Colonic mucosa (tissue), 4 donors: ENCODE measurements around the gene SNN. TPM values are rescaled to one million over a fixed set of nuclear protein-coding genes. Genes with fewer than 3 reads are reported as not detected.

ENCODE experiments used
- DNase-seq: peaks from one replicate; pipeline ENCODE4 v3.0.0-alpha.2; 2020
- H3K27ac ChIP-seq: fragments of 200-600 bp; one replicate; pipeline ENCODE4 v1.8.0; 2021
- H3K27me3 ChIP-seq: fragments of 200-600 bp; one replicate; pipeline ENCODE4 v1.8.0; 2021
- H3K36me3 ChIP-seq: fragments of 200-600 bp; one replicate; pipeline ENCODE4 v1.8.0; 2021
- H3K4me1 ChIP-seq: fragments of 200-600 bp; one replicate; pipeline ENCODE4 v1.8.0; 2021; ENCODE audit warnings: mild to moderate bottlenecking
- H3K4me3 ChIP-seq: fragments of 200-600 bp; one replicate; pipeline ENCODE4 v1.8.0; 2021
- H3K9ac ChIP-seq, 2 donors: one replicate each; pipeline ENCODE4 v1.7.0; 2013; ENCODE audit warnings: control low read depth in 2 of 2, low read depth in 2 of 2, low read length in 2 of 2
- H3K9me3 ChIP-seq: fragments of 200-600 bp; one replicate; pipeline ENCODE4 v1.8.0; 2021
- CTCF ChIP-seq: fragments of 200-600 bp; IDR thresholded peaks from one replicate; pipeline ENCODE4 v1.8.0; 2022; ENCODE audit warnings: antibody characterized with exemption, mild to moderate bottlenecking
- intact Hi-C: fragments of 100-400 bp; cut with DNase I; formaldehyde crosslinking; loops from one replicate; pipeline ENCODE4 v1.14.1; 2022
- total RNA-seq, 2 donors: library from RNA; stranded (reverse); fragmentation: NEBNext Ultra II Directional in 1 of 2; extraction: Animal tissue kit (Norgen Biotek cat#: 25700) in 1 of 2; gene quantifications; one replicate each; pipeline ENCODE4 v1.2.1, GENCODE V29; 2021
- donor health status: healthy.
- donor health status: DM: no; HTN: no; CAD: no.
- donor health status: DM: no; HTN: no; CAD: no.

The SNN gene
- total RNA-seq, 2 donors from 2014 or later: 2.4 to 5.6 TPM

GRCh38 chr16:11632455-11632939 lies 35.8 kb upstream of the SNN start:
- H3K4me1 ChIP-seq: no peaks in the 10 kb centered on the region
- DNase-seq: peak; percentile 39
- H3K9ac ChIP-seq: peak overlapping the region in 1 of 2 donors; percentile 40

GRCh38 chr16:11633113-11633512 lies 35.1 kb upstream of the SNN start:
- no peaks in the 10 kb centered on the region for H3K36me3 ChIP-seq
- no peaks in the 10 kb centered on the region for H3K4me1 ChIP-seq
- TF ChIP-seq CTCF: no peak
- H3K9me3 ChIP-seq: no peaks in the 10 kb centered on the region
- no peak overlapping the region for H3K27ac ChIP-seq
- intact Hi-C loops: no loop called here
- H3K9ac ChIP-seq: no peak overlapping the region
- H3K4me3 ChIP-seq: no peak overlapping the region
- no peak for DNase-seq
- H3K27me3 ChIP-seq: no peaks in the 10 kb centered on the region

More at GRCh38 chr16:11632455-11632939, 35.8 kb upstream of the SNN start:
- Histone ChIP-seq H3K36me3 (no peaks in the 10 kb centered on the region), H3K27ac (no peak overlapping the region), H3K9me3 (no peaks in the 10 kb centered on the region), H3K4me3 (no peak overlapping the region), H3K27me3 (no peaks in the 10 kb centered on the region)
- TF ChIP-seq CTCF: no peak
- intact Hi-C loops: no loop called here

- Histone ChIP-seq H3K9ac (no peak overlapping the region), H3K4me3 (no peak overlapping the region), H3K9me3 (no peaks in the 10 kb centered on the region), H3K27me3 (no peaks in the 10 kb centered on the region), H3K36me3 (no peaks in the 10 kb centered on the region), H3K4me1 (no peaks in the 10 kb centered on the region), H3K27ac (no peak overlapping the region)
- TF ChIP-seq CTCF: no peak
- intact Hi-C loops: no loop called here
- DNase-seq: no peak
Measured at GRCh38 chr16:11634312-11634711, 33.9 kb upstream of the SNN start.

GRCh38 chr16:11635113-11635652 lies 33.1 kb upstream of the SNN start:
- peak overlapping the region; percentile 64 for H3K27ac ChIP-seq
- DNase-seq: peak; percentile 75

GRCh38 chr16:11635679-11636171 lies 32.5 kb upstream of the SNN start:
- no peak for DNase-seq
- intact Hi-C loops: no loop called here
- no peaks in the 10 kb centered on the region for H3K4me1 ChIP-seq
- peak overlapping the region; percentile 61 to 73 for H3K9ac ChIP-seq
- no peaks in the 10 kb centered on the region for H3K27me3 ChIP-seq
- no peaks in the 10 kb centered on the region for H3K36me3 ChIP-seq
- no peaks in the 10 kb centered on the region for H3K9me3 ChIP-seq
- H3K4me3 ChIP-seq: no peak overlapping the region
- peak overlapping the region; percentile 64 for H3K27ac ChIP-seq
- no peak for TF ChIP-seq CTCF

More at GRCh38 chr16:11635113-11635652, 33.1 kb upstream of the SNN start:
- no peaks in the 10 kb centered on the region for H3K36me3 ChIP-seq
- no peaks in the 10 kb centered on the region for H3K27me3 ChIP-seq
- H3K9me3 ChIP-seq: no peaks in the 10 kb centered on the region
- TF ChIP-seq CTCF: no peak
- H3K4me1 ChIP-seq: no peaks in the 10 kb centered on the region
- intact Hi-C loops: no loop called here
- H3K9ac ChIP-seq: peak overlapping the region; percentile 61 to 73
- H3K4me3 ChIP-seq: no peak overlapping the region
